Ovary (tissue), 3 donors: ENCODE data around the gene TMEM164.

Experiments used
- POLR2A ChIP-seq: fragments of 450-650 bp; IDR thresholded peaks from one replicate; pipeline ENCODE4 v1.6.1; 2017; ENCODE audit warnings: antibody characterized with exemption, mild to moderate bottlenecking, moderate library complexity
- TF ChIP-seq, protein P1 (sequence below), 3 donors: fragments of 450-650 bp in 2 of 3; fragments of 200-600 bp in 1 of 3; IDR thresholded peaks; one replicate each; pipeline versions ENCODE4 v1.5.1 to v1.8.0; 2016 to 2022; ENCODE audit warnings: antibody characterized with exemption in 3 of 3, mild to moderate bottlenecking in 1 of 3
- donor health status: DM: no; HTN: no; CAD: no.

DNA sequence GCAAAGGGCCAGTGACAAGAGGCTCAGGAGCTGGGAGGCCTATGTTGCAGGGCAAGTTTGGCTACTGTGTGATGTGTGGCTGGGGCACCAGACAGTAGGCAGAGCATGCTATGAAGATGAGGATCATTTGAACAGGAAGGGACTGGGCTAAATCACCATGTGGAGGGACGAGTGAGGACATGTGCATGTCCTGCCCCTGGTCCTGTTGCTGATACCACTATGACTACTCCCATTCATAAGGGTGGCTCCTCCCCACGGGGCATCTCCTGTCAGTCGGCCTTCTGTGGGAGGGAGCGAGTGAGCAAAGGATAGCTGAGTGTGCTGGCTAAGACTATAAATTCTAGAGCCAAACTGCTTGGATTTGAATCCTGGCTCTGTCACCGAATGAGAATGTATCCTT lies 139.2 kb downstream of the TMEM164 start:
- TF ChIP-seq, protein P1, sequence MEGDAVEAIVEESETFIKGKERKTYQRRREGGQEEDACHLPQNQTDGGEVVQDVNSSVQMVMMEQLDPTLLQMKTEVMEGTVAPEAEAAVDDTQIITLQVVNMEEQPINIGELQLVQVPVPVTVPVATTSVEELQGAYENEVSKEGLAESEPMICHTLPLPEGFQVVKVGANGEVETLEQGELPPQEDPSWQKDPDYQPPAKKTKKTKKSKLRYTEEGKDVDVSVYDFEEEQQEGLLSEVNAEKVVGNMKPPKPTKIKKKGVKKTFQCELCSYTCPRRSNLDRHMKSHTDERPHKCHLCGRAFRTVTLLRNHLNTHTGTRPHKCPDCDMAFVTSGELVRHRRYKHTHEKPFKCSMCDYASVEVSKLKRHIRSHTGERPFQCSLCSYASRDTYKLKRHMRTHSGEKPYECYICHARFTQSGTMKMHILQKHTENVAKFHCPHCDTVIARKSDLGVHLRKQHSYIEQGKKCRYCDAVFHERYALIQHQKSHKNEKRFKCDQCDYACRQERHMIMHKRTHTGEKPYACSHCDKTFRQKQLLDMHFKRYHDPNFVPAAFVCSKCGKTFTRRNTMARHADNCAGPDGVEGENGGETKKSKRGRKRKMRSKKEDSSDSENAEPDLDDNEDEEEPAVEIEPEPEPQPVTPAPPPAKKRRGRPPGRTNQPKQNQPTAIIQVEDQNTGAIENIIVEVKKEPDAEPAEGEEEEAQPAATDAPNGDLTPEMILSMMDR (IDR thresholded peaks at IDR 0.05), result no peak
- TF ChIP-seq POLR2A, result no peak
